Mesothelial cell of epicardium (in vitro differentiated cells): ENCODE results near the gene ERC2. TPM values are rescaled to one million over a fixed set of nuclear protein-coding genes. Genes with fewer than 3 reads are reported as not detected.
A peak's percentile ranks its signal among the peaks of the same experiment; 100 is the strongest.

ENCODE experiments used
- DNase-seq, 2 experiments: peaks; one replicate each; pipeline ENCODE4 v3.0.0; 2021; ENCODE audit warnings: low spot score in 2 of 2; ENCODE audit not compliant: unreplicated experiment in 2 of 2
- H3K27ac Mint-ChIP-seq: 2 replicates; pipeline ENCODE4 v1.8.0; 2021; ENCODE audit warnings: mixed read lengths
- H3K27me3 Mint-ChIP-seq: 2 replicates; pipeline ENCODE4 v1.8.0; 2021; ENCODE audit warnings: low read depth, mixed read lengths
- H3K36me3 Mint-ChIP-seq: 2 replicates; pipeline ENCODE4 v1.8.0; 2021; ENCODE audit warnings: mixed read lengths
- H3K4me1 Mint-ChIP-seq: 2 replicates; pipeline ENCODE4 v1.8.0; 2021; ENCODE audit warnings: mixed read lengths
- H3K4me3 Mint-ChIP-seq: 2 replicates; pipeline ENCODE4 v1.8.0; 2021; ENCODE audit warnings: mild to moderate bottlenecking, moderate library complexity, mixed read lengths
- H3K9me3 Mint-ChIP-seq: 2 replicates; pipeline ENCODE4 v1.8.0; 2021; ENCODE audit warnings: mixed read lengths
- total RNA-seq: library from RNA; stranded (reverse); gene quantifications from 3 replicates; pipeline ENCODE4 v1.2.1, GENCODE V29; 2021
- TF ChIP-seq, protein P1 (sequence below): fragments of 200-600 bp; sonication (generic); IDR thresholded peaks from one replicate; pipeline ENCODE4 v1.5.0; 2021; ENCODE audit warnings: antibody characterized with exemption; ENCODE audit not compliant: unreplicated experiment

ERC2 gene
- total RNA-seq, 1 donor from 2014 or later: 15.6 TPM

DNA sequence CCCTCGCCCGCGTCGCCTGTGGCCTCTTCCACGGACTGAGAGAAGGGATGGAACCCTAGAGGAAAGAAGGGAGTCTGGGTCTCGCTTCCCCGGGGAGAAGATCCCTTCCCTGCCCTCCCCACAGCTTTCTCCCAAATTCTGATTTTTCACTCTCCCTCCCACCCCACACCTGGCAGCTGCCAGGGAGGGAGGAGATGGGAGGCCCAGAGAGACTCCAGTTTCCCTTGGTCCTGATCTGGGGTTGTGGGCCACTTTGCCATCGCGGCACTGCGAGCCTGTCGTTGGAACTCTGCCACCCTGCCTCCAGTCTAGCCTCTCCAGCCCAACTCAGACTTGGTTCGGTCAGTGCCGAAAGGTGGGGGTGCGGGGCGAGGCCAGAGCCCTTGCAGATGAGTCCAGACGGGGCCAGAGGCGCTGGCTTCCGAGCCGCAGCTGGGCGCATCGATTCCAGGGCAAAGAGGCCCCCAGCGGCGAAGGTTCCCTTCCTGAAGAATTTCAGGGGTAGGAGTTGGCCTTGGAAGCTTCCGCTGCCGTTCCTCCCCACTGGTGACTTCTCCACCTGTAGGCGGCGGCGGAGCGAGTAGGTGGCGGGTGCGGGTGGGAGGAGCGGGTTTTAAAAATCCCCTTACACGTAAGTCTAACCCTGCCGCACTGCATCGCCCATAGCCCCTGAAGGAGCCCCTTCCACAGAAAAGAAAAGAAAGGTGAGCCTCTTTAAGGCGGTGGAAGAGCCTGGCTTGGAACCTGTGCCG, 986.3 kb downstream of the ERC2 start:
- H3K4me1 Mint-ChIP-seq: peaks cover 72% of the 10 kb centered on the region
- peak overlapping the region; percentile 97 for H3K4me3 Mint-ChIP-seq
- H3K9me3 Mint-ChIP-seq: no peaks in the 10 kb centered on the region
- peak overlapping the region; percentile 77 for H3K27ac Mint-ChIP-seq
- H3K27me3 Mint-ChIP-seq: peaks cover 21% of the 10 kb centered on the region
- DNase-seq: no peak
- TF ChIP-seq, protein P1, sequence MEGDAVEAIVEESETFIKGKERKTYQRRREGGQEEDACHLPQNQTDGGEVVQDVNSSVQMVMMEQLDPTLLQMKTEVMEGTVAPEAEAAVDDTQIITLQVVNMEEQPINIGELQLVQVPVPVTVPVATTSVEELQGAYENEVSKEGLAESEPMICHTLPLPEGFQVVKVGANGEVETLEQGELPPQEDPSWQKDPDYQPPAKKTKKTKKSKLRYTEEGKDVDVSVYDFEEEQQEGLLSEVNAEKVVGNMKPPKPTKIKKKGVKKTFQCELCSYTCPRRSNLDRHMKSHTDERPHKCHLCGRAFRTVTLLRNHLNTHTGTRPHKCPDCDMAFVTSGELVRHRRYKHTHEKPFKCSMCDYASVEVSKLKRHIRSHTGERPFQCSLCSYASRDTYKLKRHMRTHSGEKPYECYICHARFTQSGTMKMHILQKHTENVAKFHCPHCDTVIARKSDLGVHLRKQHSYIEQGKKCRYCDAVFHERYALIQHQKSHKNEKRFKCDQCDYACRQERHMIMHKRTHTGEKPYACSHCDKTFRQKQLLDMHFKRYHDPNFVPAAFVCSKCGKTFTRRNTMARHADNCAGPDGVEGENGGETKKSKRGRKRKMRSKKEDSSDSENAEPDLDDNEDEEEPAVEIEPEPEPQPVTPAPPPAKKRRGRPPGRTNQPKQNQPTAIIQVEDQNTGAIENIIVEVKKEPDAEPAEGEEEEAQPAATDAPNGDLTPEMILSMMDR: peak; percentile 32
- peaks cover 12% of the 10 kb centered on the region for H3K36me3 Mint-ChIP-seq

DNA sequence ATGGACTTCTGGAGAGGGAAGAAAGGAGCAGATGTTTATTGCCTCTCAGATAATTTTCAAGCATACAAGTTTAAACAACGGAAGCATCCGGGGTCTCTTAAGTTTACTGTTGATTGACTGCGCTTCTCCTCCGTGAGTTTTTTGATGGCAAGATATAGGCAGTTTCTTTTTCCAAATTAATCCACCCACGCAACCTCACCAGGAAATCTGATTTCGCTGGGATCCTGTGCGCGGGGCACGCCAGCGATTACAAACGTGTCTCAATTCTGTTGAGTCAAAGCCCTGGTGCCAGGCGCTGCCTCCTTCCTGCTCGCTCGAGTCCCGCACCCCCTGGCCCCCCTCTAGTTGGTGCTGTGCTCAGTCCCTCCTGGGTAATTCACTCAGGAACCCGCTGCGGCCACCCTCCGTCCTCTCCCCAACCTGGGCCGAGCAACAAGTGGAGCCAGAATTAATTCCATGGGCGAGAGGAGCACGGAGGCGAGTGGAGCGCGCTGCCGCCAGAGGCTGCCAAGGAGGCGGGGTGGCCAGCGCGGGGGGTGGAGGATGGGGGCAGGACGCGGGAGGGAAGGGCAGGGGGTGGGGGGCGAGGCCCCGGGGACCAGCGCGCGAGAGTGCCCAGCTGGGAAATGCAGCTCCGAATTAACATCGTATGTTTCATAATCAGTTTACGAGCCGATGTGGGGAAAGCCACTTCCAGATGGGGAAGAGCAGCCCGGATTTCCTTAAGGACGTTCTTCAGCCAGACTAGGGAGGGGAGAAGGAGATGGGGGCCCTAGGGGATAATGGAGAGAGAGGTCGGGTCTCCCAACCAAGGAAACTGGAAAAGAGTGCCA, 987.1 kb downstream of the ERC2 start:
- Mint-ChIP-seq H3K27ac (peak overlapping the region; percentile 86), H3K27me3 (peaks cover 19% of the 10 kb centered on the region), H3K4me1 (peaks cover 70% of the 10 kb centered on the region), H3K36me3 (peaks cover 20% of the 10 kb centered on the region), H3K4me3 (peak overlapping the region; percentile 97), H3K9me3 (no peaks in the 10 kb centered on the region)
- TF ChIP-seq, protein P1: no peak
- DNase-seq: peak in 1 of 2 experiments; percentile 51

DNA sequence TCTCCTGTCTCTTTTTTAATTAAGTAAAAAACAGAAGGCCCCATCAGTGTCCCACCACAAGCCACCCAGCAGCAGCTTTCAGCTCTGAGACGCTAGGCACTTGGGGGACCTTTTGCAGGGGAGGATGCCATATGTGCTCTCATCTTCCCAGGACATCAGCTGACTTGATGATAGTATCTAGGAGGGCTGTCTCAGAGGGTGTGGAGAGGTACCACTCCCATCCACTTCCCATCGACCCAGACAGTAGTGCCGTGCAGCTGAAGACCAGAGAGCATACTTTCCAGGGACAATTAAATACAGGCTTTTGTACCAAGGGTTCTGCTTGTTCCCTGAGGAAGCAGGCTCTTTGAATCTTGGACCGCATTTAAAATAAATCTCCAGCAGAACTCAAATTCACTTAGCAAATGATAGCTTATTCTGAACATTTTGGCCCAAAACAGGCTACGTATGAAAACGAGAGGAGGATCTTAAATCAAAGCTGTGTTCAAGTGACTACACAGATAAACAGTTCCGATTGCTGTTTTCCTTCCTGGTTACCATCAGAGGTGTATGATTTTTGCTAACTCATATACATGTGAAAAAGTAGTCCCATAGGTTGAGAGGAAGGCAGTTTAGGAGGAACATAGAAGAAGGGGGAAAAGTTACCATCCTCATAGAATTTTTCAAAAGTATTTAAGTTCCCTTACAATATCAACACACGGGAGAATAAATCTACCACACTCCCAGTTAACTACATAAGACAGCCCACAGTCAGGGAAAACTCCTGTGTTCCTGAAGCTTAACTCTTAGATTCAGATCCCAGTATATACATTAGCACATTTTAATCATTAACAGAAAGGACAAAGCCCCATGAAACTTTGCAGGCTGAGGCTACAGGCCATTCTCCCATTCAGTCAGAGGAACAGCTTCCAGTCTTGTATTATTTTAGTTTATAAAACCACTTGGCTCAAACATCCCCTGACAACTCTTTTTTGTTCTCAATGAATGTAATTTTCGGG, 990.7 kb downstream of the ERC2 start:
- H3K36me3 Mint-ChIP-seq: peaks cover 41% of the 10 kb centered on the region
- H3K4me3 Mint-ChIP-seq: no peak overlapping the region
- H3K27me3 Mint-ChIP-seq: peaks cover 6% of the 10 kb centered on the region
- H3K9me3 Mint-ChIP-seq: no peaks in the 10 kb centered on the region
- H3K4me1 Mint-ChIP-seq: peaks cover 43% of the 10 kb centered on the region
- H3K27ac Mint-ChIP-seq: no peak overlapping the region
- TF ChIP-seq, protein P1: no peak
- no peak for DNase-seq

DNA sequence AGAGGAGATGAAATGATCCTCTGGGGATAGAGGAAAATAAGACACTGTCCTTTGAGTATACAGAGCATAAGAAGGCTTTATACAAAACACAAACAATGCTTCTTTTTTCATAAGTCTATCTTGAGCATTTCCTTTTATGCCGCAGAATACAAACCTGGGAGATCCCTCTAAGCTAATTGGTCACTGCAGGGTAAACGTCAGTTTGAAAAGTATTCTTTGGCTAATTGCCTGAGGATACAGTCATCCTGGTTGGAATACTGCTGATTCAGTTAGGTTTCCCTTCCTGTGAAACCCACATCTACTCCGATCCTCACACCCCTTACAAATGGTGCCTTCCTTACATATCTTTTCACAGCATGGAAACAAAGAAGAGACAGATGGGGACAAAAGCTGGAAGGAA, 991.8 kb downstream of the ERC2 start:
- H3K9me3 Mint-ChIP-seq: no peaks in the 10 kb centered on the region
- H3K4me3 Mint-ChIP-seq: no peak overlapping the region
- TF ChIP-seq, protein P1: no peak
- no peak for DNase-seq
- peaks cover 36% of the 10 kb centered on the region for H3K4me1 Mint-ChIP-seq
- peaks cover 5% of the 10 kb centered on the region for H3K27me3 Mint-ChIP-seq
- H3K36me3 Mint-ChIP-seq: peaks cover 49% of the 10 kb centered on the region
- H3K27ac Mint-ChIP-seq: no peak overlapping the region

DNA sequence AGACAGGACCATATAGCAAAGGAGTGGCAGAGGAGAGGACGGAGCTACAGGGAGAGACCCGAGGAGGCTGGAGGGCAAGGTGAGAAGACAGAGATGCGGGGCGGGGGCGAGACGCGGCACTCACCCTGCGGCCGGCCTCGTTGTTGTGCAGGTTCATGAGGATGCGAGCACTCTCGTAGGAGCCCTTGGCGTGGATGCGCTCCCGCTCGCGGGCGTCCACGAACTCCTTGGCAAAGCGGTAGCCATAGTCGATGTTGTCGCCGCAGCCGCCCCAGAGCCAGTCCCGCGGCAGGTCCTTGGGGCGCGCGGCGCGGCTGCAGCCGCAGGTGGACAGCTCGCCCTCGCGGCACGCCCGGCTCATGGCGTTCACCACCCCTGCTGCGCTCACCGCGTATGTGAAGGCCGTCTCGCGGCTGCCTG, 994.0 kb downstream of the ERC2 start:
- H3K4me1 Mint-ChIP-seq: peaks cover 16% of the 10 kb centered on the region
- H3K36me3 Mint-ChIP-seq: peaks cover 58% of the 10 kb centered on the region
- no peak overlapping the region for H3K4me3 Mint-ChIP-seq

More for the DNA sequence above, 994.0 kb downstream of the ERC2 start:
- DNase-seq: no peak
- Mint-ChIP-seq H3K27me3 (no peaks in the 10 kb centered on the region), H3K9me3 (no peaks in the 10 kb centered on the region), H3K27ac (no peak overlapping the region)
- TF ChIP-seq, protein P1: no peak
